NCI-H226 (cell line): Measurements from ENCODE around the gene ZMAT5.

Experiments
- DNase-seq: peaks from one replicate; pipeline ENCODE4 v3.0.0-alpha.2; 2015

The ZMAT5 gene

GRCh38 chr22:29726512-29727130, 40.2 kb downstream of the ZMAT5 start:
- DNase-seq, result no peak

- DNase-seq, result no peak
These were observed 40.7 kb downstream of the ZMAT5 start for GRCh38 chr22:29726106-29726505.

- DNase-seq, result no peak
These were observed 42.0 kb downstream of the ZMAT5 start for GRCh38 chr22:29724843-29725242.

- no peak for DNase-seq
These were observed 43.0 kb downstream of the ZMAT5 start for GRCh38 chr22:29723766-29724165.

GRCh38 chr22:29722587-29722986, 44.2 kb downstream of the ZMAT5 start:
- DNase-seq, result no peak

GRCh38 chr22:29722151-29722550, 44.7 kb downstream of the ZMAT5 start:
- no peak for DNase-seq

- DNase-seq, result no peak
These were observed 45.9 kb downstream of the ZMAT5 start for GRCh38 chr22:29720811-29721323.

GRCh38 chr22:29719899-29720645, 46.7 kb downstream of the ZMAT5 start, which contains the start of gene CABP7:
Gene CABP7 (plus strand): TSS chr22:29720003. CDS start chr22:29720425, 422 bp downstream.
- no peak for DNase-seq

GRCh38 chr22:29718949-29719898, 47.6 kb downstream of the ZMAT5 start:
- DNase-seq, result no peak

GRCh38 chr22:29717789-29718188, 49.0 kb downstream of the ZMAT5 start:
- no peak for DNase-seq

GRCh38 chr22:29716814-29717545, 49.8 kb downstream of the ZMAT5 start:
- DNase-seq, result no peak

GRCh38 chr22:29715705-29716104, 51.1 kb downstream of the ZMAT5 start:
- DNase-seq, result no peak

GRCh38 chr22:29715240-29715639, 51.6 kb downstream of the ZMAT5 start:
- DNase-seq, result no peak

GRCh38 chr22:29713156-29713727, 53.6 kb downstream of the ZMAT5 start:
- DNase-seq, result no peak

- DNase-seq, result no peak
These were observed 54.7 kb downstream of the ZMAT5 start for GRCh38 chr22:29712119-29712518.

GRCh38 chr22:29710922-29711593, 55.7 kb downstream of the ZMAT5 start:
- DNase-seq, result no peak

- no peak for DNase-seq
These were observed 56.6 kb downstream of the ZMAT5 start for GRCh38 chr22:29710193-29710592.

- no peak for DNase-seq
These were observed 59.3 kb downstream of the ZMAT5 start for GRCh38 chr22:29707471-29707870.

GRCh38 chr22:29707010-29707409, 59.8 kb downstream of the ZMAT5 start:
- no peak for DNase-seq

- no peak for DNase-seq
These were observed 60.3 kb downstream of the ZMAT5 start for GRCh38 chr22:29706486-29706885.

GRCh38 chr22:29705651-29706050, 61.2 kb downstream of the ZMAT5 start:
- DNase-seq, result no peak
